ENCODE measurements around the gene TTYH3.
A peak's percentile ranks its signal among the peaks of the same experiment; 100 is the strongest.
"Not testable (repeated sequence)": the region's sequence is repeated elsewhere in the genome, so short reads cannot be mapped to it uniquely, and the experiment has no call there.

Gene TTYH3

DNA sequence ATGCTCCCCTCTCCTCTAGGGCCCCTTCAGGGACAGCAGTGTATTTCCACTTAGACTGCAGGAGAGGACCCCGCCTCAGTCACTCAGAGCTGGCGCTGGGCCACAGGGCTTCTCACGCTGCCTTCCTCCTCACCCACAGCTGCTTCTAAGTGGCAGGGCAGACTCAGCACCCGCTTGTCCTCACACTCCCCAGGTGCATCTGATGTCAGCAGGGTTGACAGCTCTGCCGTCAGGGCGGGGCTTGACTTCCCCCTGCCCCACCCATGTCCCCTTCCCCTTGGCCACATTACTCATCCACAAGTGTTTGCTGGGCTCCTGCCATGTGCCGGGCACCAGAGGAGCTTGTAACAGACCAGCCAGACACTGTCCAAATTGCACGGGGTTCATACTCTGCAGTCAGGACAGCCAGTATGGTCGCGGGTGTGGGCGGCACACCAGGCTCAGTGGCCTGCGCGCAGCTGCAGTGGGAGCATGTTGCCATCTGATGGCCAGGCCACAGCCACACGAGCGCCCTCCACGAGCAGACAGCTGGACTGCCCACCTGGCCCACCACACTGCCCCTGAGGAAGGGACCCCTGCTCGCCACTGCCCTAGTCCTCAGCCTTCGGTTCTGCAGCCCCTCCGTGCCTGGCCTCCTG, 29.3 kb upstream of the TTYH3 start:
- DNase-seq, result no peak

GRCh38 chr7:2603044-2603965, 28.5 kb upstream of the TTYH3 start:
- no peak for DNase-seq

DNA sequence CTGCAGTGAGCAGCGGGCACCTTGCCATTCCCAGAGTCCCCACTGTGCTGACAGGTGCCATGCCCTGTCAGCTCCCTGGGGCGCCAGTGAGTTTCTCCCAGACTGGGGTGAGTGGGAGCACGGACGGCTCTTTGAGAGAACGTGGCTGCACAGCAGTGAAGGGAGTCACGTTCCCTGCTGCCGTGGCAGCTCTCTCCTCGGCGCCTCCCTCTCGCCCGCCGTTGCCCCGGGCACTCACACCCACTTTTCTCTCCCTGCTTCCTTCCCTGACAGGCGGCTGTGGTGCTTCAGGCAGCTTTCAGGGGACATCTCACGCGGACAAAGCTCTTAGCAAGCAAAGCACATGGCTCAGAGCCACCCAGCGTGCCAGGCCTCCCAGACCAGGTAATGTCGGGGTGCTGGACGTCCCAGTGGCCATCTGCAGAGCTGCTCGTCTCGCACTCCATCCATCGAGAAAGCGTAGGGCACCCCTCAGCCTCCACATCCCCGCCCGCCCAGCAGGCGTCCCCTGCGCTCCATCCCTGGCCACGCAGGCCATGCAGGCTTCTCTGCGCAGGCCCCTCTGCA, 27.1 kb upstream of the TTYH3 start:
- DNase-seq, result no peak

DNA sequence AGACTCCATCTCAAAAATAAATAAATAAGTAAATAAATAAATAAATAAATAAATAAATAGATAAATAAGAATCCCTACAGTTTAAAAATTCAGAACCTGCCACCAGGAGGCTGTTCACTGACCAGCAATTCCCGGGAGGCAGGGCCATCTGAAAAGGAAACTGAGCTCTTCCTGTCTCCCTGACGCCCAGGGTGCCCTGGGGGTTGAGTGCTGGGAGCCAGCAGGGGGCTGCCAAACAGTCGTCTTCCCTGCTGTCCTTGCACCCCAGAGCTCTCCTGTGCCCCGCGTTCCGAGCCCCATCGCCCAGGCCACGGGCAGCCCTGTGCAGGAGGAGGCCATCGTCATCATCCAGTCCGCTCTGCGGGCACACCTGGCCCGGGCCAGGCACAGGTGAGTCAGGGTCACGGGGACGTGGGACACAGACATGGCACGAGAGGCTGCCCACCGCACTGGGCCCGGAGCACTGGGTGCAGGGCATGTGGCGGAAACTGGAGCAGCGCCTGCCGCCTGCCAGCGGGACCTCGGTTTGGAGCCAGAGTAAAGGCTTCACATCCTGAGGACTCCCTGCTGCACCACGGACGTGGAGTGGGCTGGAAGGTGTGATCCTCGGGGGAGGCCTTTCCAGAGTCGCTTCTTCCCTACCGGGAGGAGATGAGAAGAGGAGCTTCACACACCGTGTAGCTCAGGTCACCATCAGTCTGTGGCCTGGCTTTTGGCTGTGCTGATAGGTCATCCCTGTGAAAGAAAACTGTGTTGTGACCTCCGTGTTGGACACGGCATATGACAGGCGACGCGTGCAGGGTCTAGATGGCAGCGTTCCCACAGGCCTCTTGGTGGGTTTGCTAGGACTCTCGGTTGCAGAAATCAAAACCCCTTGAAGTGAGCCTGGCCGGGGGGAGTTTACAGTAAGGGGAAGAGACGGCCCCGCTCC, 25.9 kb upstream of the TTYH3 start:
- DNase-seq, result no peak

GRCh38 chr7:2606539-2606936, 25.2 kb upstream of the TTYH3 start:
- DNase-seq, result no peak

GRCh38 chr7:2607122-2607922, 24.5 kb upstream of the TTYH3 start:
- no peak for DNase-seq

DNA sequence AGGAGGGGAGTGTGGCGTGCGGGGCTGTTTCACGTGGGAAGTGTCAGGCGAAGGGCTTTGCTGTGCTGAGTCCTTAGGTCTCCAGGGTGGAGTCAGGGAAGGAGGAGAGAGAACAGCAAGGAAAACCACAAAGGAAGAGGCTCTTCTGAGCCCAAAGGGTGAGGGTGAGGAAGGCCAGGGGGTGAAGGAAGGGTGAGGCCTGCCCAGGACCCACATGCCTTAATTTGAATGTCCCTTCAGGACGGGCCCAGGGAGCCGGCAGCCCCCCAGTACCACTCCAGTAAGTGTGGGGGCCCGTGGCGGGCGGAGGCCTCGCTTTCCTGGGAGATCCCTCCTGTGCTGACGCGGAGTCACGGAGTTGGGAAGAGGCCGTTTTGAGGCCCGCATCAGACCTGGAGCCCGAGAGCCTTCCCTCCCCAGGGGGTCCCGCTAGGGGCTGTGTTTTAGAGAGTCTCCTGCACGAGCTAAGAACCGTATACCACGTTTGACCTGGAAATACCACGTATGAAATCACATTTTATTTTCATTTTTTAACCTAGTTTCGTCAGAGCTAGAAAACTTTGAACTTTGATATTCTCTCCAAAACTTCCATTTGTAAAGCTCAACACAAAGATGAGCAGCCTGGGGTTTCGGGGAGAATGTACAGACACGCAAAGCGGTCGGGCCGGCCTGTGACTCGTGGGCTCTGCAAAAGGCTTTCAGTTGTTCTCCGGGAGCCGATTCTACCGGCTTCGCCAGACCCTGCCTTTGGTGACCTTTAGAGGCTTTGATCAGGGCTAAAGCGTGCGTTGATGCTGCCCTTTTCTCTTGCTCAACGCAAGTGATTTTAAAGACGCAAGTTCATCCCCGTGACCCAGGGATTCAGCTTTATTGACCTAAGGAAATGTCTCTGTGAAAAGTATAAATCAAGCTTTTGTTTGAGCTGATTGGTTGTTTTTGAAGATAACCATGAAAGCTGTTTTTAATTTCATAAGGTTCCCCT, 23.6 kb upstream of the TTYH3 start:
- DNase-seq, result no peak

DNA sequence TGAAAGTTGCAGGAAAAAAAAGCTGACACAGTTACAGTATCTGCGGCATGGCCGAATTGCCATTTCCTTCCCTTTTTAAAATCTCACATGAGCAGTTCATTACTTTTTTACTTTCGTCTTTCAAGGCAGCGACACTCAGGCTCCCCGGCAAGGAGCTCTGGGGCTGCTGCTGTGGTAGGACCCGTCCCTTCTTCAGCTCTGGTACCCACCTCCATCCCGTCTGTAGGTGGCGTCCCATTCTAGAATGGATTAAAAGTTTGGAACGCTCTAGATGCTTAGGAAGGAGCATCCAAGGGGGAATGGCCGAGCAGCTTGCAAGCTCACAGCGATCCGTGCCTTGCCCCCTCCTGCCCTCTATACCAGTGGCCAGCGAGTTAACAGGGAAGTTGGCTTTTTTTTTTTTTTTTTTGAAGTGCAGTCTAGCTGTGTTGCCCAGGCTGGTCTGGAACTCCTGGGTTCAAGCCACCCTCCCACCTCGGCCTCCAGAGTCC, 22.8 kb upstream of the TTYH3 start:
- DNase-seq, result peak in 1 of 5 experiments; percentile 20

DNA sequence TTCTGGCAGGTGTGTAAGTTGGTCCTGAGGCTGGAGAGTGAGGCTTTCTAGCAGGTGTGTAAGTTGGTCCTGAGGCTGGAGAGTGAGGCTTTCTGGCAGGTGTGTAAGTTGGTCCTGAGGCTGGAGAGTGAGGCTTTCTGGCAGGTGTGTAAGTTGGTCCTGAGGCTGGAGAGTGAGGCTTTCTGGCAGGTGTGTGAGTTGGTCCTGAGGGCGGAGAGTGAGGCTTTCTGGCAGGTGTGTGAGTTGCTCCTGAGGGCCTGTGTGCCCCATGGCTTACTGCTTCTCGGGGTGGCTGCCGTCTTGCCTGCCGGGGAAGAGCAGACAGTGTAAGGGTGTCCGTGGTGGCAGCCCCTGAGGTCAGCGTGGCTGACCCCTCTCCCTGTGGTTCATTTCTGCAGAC, 22.1 kb upstream of the TTYH3 start:
- not testable (repeated sequence) for DNase-seq

DNA sequence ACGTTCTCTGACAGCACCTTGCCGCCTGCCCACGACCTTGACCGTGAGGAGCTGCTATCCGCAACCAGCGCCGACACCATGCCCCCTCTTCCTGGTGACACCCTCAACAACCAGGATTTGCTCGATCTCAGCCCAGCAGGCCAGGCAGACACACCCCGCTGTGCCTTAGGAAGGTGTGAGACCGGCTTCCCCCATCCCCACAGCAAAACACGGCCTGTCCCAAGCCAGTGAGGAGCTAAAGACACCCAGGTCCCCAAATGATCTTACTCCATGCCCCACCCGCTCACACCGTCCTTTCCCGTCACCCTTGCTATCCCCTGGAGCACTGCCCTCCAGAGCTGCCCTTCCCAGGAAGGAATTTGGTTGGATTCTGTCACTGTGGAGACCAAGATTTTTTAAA, 21.3 kb upstream of the TTYH3 start:
- no peak for DNase-seq

DNA sequence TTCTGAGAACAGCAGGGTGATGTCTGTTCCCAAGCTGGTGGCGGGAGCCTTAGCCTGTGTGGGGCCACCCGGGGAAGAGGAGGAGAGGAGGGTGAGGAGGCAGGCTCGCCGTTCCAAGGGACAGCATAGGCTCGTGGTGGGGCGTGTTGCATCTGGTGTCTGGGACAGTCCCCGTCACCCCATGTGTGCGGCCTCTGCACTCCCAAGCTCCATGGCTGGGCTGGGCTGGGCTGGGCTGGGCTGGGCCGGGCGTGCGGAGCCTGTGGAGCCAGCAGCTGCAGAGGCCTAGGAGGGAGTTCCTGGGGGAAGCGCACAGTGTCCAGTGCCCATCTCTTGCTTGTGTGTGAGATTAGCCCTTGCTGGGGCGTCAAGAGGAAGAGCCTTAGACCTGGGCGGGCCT, 20.9 kb upstream of the TTYH3 start:
- no peak for DNase-seq

DNA sequence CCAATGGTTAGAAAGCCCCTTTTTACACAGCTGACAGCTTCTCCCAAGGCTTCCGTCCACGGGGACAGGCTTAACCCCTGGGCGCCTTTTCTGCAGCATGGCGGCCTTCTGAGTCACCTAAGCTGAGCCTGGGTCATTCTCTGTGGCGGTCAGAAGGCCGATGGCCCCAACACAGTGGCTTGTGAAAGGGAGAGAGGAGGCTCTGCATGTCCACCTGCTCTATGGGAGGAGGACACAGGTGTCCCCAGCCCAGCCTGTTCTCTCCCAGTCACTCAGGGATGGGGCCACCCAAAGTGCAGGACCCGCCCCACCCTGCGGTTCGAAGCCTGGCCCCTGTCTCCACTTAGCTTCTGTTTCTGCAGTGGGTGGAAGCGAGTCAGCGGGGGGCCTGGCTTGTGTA, 20.4 kb upstream of the TTYH3 start:
- no peak for DNase-seq

DNA sequence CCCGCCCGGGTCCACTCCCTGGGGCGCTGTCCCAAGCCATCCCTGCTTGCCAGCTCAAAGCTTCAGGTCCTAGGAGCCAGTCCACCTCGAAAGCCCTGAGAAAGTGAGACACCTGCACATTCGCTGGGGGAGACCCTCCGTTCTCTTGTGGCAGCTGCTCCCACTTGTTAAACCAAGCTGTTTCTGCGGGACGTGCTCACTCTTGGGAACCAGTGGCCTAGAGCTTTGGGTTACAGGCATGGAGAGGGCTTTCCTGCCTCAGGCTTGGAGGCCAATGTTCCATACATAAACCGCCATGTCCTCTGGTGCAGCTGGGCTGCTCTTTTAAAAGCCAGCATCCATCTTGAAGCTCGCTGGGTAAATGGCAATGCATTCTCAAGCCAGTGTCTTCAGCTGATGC, 19.9 kb upstream of the TTYH3 start:
- no peak for DNase-seq

GRCh38 chr7:2612445-2613097, 19.2 kb upstream of the TTYH3 start:
- DNase-seq, result no peak

- no peak for DNase-seq
Measured at GRCh38 chr7:2613098-2613930, 18.5 kb upstream of the TTYH3 start.

- DNase-seq, result no peak
Measured at GRCh38 chr7:2613931-2614600, 17.7 kb upstream of the TTYH3 start.

DNA sequence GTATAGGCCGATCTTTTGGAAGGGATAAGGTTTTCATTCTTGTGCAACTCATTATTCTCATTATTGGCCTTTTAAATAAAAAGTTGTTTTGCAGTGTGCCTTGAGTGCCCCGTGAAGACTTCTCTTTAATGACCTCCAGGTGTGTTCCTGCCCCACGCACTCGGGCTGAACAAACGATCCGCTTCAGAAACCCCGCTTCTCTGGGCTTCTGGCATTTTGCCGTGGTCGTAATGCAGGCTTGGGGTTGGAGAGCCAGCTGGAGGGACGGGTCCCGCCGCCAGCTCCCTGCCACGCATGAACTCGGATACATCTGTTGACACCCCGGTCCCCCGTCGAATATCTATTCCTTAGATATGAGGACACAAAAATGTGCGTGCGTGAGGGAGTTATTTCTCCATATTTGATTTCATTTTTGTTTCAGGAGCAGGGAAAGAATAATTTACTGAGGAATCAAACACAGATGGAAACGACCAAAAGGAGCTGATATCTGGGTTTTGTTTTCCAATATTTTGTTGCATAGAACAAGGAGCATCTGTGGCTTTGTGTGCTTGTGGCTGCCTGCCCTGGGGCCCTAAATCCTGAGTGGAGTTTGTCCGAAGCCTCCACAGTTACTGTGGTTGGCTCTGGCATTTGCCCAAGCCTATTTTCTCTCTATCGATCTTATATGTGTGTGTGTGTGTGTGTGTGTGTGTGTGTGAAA, 17.0 kb upstream of the TTYH3 start:
- no peak for DNase-seq
